IPS-15b (cell line): ENCODE data around the gene C1QTNF6.

Source experiments
- H3K27me3 ChIP-seq: one replicate; pipeline ENCODE4 v1.6.1; 2013; ENCODE audit warnings: low read length; ENCODE audit not compliant: control insufficient read depth, insufficient read depth
- H3K36me3 ChIP-seq: one replicate; pipeline ENCODE4 v1.6.1; 2013; ENCODE audit warnings: low read length; ENCODE audit not compliant: control insufficient read depth, insufficient read depth
- H3K4me1 ChIP-seq: one replicate; pipeline ENCODE4 v1.6.1; 2013; ENCODE audit warnings: mild to moderate bottlenecking, low read length; ENCODE audit not compliant: control insufficient read depth, insufficient read depth
- H3K4me3 ChIP-seq: one replicate; pipeline ENCODE4 v1.5.1; 2013; ENCODE audit warnings: low read depth, low read length
- H3K9ac ChIP-seq: one replicate; pipeline ENCODE4 v1.6.1; 2013; ENCODE audit warnings: low read depth, mild to moderate bottlenecking, low read length
- H3K9me3 ChIP-seq: one replicate; pipeline ENCODE4 v1.6.1; 2013; ENCODE audit warnings: mild to moderate bottlenecking, low read length; ENCODE audit not compliant: control insufficient read depth, insufficient read depth

The C1QTNF6 gene

DNA sequence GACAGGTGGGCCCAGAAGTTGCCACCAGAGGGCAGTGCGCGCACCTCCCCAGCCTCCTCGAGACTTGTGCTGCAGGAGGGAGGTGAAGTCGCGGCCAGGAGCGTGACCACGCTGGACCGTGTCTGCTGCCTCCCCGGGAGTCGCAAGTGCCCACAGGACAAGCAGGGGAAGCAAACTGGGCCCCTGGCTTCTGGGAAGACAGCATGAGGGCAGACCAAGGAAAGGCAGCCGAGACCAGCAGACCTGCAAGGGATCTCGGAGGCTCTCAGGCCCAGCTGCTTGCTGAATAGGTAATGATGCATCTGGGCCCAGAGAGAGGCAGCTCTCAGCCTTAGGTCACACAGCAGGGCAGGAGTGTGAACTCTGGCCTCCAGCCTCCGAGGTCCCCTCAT is 21.4 kb downstream of the C1QTNF6 start:
- Histone ChIP-seq H3K36me3 (no peaks in the 10 kb centered on the region), H3K9me3 (no peaks in the 10 kb centered on the region), H3K4me3 (no peak overlapping the region), H3K4me1 (peaks cover 3% of the 10 kb centered on the region), H3K27me3 (no peaks in the 10 kb centered on the region), H3K9ac (no peak overlapping the region)

DNA sequence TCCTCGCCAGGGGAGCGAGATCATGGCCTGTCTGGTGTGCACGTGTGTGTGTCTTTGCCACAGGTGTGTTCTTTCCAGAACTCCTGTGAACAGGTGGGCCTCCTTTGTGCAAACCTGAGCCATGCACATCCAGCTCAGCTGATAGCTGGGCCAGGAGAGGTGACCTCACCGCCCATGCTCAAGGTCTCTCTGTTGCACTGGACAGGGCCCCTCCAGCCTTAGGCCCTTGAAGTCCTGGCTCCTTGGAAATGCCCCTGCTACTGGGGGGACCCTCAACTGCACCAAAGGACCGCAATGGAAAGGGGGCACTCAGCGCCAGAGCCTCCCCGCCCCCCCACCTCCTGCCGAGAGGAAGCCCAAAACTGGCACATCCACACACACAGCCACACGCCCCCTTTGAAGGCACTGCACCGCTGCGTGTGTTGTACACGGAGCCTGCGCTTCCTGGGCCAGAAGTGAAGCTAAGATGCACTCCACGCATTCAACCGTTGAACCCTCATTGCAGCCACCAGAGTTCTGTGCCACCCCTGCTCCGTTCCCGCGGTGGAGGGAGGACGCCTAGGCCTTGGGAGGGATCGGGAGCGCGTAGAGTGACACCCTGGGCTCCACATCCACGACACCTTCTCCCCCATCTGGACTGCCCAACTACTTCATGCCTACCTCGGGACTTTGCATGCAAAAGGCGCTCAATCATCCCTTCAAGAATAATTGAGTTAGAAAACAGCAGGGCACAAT is 21.9 kb downstream of the C1QTNF6 start:
- Histone ChIP-seq H3K4me1 (peaks cover 3% of the 10 kb centered on the region), H3K9ac (no peak overlapping the region)

DNA sequence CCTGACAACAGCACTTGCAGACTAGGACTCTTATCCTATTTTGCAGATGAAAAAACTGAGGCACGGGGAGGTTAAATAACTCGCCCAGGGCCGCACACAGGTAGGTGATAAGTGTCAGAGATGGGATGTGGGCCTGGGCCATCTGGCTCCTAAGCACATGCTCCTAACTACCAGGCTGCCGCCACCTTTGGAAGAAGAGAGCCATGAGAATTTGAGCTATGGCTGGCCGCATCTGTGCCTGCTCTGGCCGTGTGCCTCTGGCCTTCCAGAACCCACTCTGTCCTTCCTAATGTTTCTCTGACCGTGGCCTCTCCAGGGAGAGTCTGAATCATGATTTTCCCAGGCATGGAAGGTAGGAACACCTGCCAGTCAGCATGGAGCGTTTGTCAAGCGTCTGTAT is 23.0 kb downstream of the C1QTNF6 start:
- H3K9ac ChIP-seq = no peak overlapping the region
- peaks cover 3% of the 10 kb centered on the region for H3K4me1 ChIP-seq

More for the DNA sequence above, 21.9 kb downstream of the C1QTNF6 start:
- H3K36me3 ChIP-seq = no peaks in the 10 kb centered on the region
- H3K9me3 ChIP-seq = no peaks in the 10 kb centered on the region
- H3K4me3 ChIP-seq = no peak overlapping the region
- H3K27me3 ChIP-seq = no peaks in the 10 kb centered on the region

DNA sequence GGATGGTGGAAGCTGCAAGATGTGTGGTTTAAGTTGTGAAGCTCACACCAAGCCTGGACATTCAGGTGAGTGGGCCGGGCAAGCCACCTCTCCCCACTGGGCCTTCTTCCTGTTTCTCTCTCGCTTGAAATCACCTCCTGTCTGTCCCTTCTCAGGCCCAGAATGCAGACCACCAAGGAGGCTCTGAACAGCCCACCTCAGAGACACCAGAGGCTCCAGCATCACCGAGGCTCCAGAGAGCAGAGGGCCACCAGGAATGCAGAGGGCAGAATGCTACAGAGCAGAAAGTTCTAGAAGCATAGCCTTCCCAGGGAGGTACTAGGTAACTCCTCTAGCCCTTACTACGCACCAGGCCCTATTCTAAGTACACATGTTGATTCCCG is 23.6 kb downstream of the C1QTNF6 start:
- no peaks in the 10 kb centered on the region for H3K9me3 ChIP-seq
- no peak overlapping the region for H3K9ac ChIP-seq
- no peaks in the 10 kb centered on the region for H3K27me3 ChIP-seq
- no peaks in the 10 kb centered on the region for H3K36me3 ChIP-seq
- H3K4me3 ChIP-seq = no peak overlapping the region
- H3K4me1 ChIP-seq = peaks cover 3% of the 10 kb centered on the region

More for the DNA sequence above, 23.0 kb downstream of the C1QTNF6 start:
- Histone ChIP-seq H3K4me3 (no peak overlapping the region), H3K36me3 (no peaks in the 10 kb centered on the region), H3K27me3 (no peaks in the 10 kb centered on the region), H3K9me3 (no peaks in the 10 kb centered on the region)

DNA sequence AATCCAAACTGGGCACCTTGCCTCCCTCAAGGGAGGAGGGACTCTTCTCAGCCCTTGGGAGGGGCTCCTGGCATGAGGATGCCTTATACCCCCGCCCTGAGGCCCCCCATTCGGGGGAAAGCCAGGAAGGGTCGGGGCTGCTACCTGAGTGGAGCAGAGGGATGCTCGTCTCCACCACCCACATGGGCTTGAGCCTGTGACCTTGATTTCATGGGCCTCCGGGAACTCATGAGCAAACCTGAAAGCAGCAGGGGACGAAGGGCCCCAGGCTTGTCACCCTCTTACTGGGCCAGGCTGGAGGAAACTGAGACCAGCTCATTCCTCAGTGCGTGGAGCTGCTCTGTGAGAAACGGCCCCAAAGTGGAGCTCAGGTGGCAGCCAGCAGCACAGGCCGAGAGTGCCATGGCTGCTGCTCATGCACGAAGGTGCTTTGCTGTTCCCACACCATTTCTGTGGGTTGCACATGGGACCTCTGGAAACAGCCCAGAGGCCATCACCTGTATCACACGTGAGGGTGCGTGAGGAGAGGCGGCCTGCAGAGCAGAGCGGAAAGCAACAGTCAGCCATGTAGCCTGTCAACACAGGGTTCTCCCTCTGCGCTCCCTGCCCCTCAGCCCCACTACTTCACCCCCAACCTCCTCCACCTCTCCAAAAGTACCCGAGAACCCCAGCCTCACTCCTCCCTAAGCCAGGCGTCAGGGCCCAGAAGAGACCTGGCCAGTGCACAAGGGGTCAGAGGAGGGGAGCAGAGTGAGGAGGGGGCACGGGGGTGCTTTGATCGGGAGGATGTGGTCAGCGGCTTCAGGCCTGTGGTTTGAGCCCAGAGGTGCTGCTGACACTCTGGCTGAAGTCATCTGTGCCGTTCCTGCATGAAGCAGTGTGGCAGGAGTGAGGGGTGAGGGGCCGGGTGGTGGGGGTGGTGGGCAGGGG is 24.2 kb downstream of the C1QTNF6 start:
- no peaks in the 10 kb centered on the region for H3K27me3 ChIP-seq
- peaks cover 3% of the 10 kb centered on the region for H3K4me1 ChIP-seq
- no peaks in the 10 kb centered on the region for H3K36me3 ChIP-seq
- H3K9me3 ChIP-seq = no peaks in the 10 kb centered on the region
- H3K4me3 ChIP-seq = no peak overlapping the region
- H3K9ac ChIP-seq = peak overlapping the region; percentile 5

DNA sequence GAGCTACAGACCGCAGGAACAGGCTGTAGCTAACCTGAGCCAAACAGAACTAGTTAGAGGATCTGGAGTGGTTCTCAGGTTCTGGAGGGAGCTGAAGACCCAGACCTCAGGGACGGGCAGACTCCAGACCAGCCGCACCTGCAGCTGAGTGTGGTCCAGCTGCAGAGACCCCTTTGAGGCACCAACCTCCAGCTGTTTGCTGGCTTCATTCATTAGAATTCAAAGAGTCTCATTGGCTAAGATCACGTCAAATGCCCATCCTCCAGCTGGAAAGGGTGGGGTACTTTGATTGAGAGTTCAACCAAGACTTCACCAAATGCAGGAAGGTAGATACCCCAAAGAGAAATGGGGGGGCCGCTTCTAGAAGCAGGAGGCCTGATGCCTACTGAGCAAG is 25.0 kb downstream of the C1QTNF6 start:
- H3K4me1 ChIP-seq = peaks cover 3% of the 10 kb centered on the region
- no peaks in the 10 kb centered on the region for H3K27me3 ChIP-seq
- no peaks in the 10 kb centered on the region for H3K36me3 ChIP-seq
- no peak overlapping the region for H3K9ac ChIP-seq
- no peak overlapping the region for H3K4me3 ChIP-seq
- H3K9me3 ChIP-seq = no peaks in the 10 kb centered on the region

DNA sequence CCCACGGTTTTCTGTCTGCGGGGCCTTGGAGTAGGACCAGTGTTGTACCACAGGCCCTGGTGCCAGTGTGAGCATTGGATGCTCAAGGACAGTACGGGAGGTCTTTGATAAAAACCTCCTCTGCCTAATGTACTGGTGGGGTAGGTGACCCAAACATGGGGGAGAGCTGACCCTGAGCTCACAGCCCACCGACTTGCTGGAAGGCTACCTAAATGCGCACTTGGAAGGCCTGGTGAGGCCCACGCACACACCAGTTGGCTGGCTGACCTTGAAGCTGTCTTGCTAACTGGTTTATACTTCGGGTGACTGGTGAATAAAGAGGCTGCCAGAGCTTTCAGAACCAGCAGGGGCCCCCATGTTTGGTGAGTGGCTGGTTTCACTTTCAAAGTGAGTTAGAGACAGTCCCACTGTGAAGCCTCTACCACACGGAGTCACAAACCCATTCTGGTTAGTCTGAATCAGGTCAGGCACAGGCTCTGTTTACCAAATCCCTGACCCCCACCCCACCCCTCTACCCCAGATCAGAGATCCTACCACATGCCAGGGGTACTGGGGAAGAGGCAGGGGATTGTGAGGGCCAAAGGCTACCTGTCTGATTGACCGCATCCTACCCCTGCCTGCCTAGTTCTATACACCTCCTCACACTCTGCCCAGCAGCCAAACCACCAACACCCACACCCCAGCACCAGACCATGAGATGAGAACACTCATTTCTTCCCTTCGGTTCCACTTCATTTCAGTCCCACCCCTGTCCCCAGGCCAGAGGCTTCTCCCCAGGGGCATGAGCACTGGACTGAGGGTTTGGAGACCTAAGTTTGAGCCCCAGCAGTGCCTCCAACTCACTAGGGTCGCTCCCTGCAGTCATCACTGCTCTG is 25.6 kb downstream of the C1QTNF6 start:
- Histone ChIP-seq H3K9ac (no peak overlapping the region), H3K4me3 (no peak overlapping the region), H3K4me1 (peaks cover 3% of the 10 kb centered on the region), H3K27me3 (no peaks in the 10 kb centered on the region), H3K9me3 (no peaks in the 10 kb centered on the region), H3K36me3 (no peaks in the 10 kb centered on the region)

DNA sequence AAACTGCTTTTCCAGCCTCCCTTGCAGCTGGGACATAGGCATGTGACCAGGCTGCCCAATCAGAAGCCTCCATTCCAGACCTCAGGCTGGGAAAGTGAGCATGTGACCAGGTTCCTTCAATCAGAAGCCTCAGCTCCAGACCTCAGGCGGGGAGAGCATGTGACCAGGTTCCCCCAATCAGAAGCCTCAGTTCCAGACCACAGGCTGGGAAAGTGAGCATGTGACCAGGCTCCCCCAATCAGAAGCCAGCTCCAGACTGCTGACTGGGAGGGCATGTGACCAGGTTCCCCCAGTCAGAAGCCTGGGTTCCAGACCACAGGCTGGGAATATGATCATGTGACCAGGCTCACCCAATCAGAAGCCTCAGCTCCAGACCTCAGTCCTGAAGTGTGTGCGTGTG is 26.6 kb downstream of the C1QTNF6 start:
- H3K9me3 ChIP-seq = no peaks in the 10 kb centered on the region

DNA sequence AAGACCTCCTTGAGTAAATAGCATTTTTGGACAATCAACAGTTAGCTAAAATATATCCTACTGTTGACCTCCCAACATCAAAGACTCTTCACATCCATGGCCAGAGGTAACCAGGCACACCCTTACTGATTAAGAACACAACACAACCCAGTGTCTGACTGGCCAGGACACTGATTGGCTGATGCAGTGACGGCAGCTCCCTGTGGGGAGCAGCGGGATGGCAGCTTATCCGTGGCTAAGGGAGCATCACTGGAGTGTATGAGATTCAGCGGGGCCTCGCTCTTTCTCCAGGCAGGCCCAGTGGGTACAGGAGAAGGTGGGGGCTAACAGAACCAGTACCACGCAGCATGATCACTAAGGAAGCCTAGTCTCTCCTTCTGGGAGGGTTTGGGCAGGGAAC is 28.0 kb downstream of the C1QTNF6 start:
- H3K4me3 ChIP-seq = no peak overlapping the region
- H3K27me3 ChIP-seq = no peaks in the 10 kb centered on the region
- H3K36me3 ChIP-seq = no peaks in the 10 kb centered on the region
- no peaks in the 10 kb centered on the region for H3K4me1 ChIP-seq
- H3K9ac ChIP-seq = no peak overlapping the region
- no peaks in the 10 kb centered on the region for H3K9me3 ChIP-seq

More for the DNA sequence above, 26.6 kb downstream of the C1QTNF6 start:
- H3K4me3 ChIP-seq = no peak overlapping the region
- H3K4me1 ChIP-seq = peaks cover 3% of the 10 kb centered on the region
- H3K9ac ChIP-seq = no peak overlapping the region
- H3K27me3 ChIP-seq = no peaks in the 10 kb centered on the region
- no peaks in the 10 kb centered on the region for H3K36me3 ChIP-seq

DNA sequence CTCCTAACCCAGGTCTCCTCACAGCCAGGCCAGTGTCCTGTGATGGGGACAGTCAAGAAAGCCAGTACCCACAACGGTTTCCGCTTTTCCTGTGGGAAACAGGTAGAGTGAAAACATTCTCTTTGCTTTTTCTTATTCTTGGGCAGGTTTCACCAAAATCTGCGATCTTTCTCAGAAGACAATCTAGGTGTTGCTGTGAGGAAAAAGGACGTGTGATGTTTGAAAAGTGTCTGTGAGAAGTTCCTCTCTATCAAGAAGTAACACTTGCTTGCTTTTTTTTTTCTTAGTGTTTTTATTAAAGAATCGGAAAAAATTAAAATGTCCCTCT is 29.1 kb downstream of the C1QTNF6 start:
- Histone ChIP-seq H3K27me3 (no peaks in the 10 kb centered on the region), H3K9ac (no peak overlapping the region), H3K4me3 (no peak overlapping the region), H3K9me3 (no peaks in the 10 kb centered on the region), H3K36me3 (no peaks in the 10 kb centered on the region), H3K4me1 (no peaks in the 10 kb centered on the region)

DNA sequence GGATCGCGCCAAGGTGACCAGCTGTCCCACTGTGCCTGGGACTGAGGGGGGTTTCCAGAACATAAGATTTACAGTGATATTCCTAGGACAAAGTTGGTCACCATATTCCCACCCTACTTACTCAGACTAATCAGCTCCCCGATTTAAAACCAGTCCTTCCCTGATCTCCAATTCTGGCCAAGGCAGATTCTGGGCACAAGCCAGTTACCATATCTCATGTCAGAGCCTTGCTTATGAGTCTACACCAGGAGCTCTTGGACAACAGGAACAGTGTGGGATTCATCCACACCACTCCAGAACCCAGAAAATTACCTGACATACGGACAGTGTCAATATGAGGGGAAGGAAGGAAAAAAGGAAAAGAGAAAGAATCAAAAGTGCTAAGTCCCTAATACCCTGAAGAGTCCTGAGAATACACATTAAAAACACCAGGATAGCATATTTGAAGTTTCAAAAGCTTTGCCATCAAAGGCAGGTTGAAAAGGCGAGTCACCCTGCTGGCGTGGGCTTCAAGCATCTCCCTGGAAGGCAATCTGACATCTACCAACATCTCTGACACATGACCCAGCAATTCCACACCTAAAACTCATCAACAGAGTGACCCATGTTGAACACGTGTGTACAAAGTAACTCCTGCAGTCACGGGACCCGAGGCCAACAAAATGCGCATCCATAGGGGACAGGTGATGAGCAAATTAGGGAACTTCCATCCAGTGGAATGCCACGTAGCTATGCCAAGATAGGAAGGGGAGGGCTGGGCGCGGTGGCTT is 30.3 kb downstream of the C1QTNF6 start:
- Histone ChIP-seq H3K36me3 (no peaks in the 10 kb centered on the region), H3K9me3 (no peaks in the 10 kb centered on the region), H3K4me1 (no peaks in the 10 kb centered on the region), H3K9ac (no peak overlapping the region), H3K27me3 (no peaks in the 10 kb centered on the region), H3K4me3 (no peak overlapping the region)
